GM03348 (cell line): ENCODE data around the gene RPL32.
"Not testable (repeated sequence)": the region's sequence is repeated elsewhere in the genome, so short reads cannot be mapped to it uniquely, and the experiment has no call there.

Experiments
- DNase-seq: peaks from one replicate; pipeline ENCODE4 v3.0.0; 2012; ENCODE audit warnings: low spot score

Gene RPL32

DNA sequence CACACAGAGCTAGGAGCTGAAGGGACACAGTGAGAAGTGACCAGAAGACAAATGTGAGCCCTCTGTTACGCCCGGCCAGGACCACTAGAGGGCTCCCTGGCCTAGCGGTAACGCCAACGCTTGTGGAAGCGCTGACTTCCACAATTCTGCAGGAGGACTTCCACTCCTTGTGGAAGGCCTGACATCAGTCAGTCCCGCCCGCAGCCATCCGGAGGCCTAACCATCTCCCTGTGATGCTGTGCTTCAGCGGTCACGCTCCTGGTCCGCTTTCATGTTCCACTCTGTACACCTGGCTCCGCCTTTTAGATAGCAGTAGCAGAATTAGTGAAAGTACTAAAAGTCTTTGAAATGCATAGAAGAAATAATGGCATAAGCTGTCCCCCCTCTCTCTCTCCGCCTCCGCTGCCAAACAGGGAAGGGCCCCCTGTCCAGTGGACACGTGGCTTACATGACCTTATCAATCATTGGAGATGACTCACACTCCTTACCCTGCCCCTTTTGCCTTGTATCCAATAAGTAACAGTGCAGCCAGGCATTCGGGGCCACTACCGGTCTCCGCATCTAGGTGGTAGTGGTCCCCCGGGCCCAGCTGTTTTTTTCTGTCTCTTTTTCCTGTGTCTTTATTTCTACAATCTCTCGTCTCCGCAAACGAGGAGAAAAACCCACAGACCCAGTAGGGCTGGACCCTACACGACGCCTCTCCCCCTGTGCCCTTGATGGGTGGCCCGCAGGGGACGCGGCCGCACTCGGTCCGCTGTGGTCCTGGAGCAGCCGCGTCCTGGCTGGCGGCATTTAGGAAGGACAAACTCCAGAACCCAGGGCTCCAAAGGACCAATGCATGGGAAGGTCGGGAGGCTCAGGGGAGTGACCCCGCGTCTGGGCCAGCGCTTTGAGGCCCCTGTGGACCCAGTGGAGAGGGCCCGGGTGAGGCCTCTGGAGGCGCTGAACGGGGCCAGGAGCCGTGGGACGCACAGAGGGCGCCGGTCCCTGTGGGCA is 27.0 kb upstream of the RPL32 start:
- peak; percentile 92 for DNase-seq

DNA sequence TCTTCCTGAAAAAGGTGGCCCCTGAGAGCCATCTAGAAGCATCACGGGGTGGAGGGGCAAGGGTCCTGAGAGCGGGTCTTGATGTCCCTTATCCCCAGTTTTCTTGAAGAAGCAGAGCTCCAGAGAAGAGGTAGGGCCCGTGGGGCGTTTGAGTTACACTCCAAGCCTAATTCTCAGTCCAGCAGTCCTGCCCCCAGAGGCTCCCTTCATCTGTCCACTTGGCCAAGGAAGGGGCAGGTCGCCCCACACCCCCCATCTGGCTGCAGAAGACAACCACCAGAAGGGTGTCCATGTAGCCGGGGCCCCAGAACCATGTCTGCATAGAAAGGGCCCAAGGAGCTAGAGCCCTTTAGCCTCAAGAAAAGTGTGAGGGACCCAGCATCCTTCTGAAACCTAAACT is 25.5 kb upstream of the RPL32 start:
- DNase-seq: no peak

DNA sequence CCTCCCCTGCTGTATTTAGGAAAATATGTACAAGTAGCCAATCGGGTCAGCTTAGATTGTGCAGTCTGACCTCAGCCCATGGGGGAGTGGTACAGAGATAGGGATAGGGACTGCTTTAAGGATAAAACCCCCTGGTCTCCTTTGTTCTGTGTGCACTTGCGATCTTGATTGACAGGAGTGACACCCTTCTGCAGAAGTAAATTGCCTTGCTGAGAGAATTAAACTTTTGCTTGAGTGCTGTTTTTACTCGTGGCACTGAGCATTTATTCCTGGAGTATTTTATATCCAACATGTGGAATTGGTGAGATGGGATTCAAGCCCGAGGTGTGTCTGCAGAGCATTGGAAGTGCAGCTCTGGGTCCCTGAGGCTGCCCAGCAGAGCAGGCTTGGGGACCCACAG is 23.9 kb upstream of the RPL32 start:
- no peak for DNase-seq

DNA sequence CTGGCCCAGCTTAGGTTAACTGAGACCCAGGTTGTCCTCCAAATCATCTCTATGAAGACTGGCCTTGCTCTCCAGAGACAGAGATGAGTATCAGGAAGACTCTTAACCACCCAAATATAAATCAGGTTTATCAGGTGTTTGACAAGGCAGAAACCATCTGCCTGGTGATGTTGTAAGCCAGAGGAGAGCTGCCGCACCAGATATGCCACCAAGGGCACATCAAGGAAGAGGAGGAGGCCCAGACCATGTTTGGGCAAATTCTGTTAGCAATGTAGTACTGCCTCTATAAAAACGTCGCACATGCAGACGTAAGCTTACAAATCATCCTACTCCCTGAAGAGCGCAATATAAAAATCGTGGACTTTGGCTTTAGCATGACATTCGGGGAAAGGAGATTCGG is 21.0 kb upstream of the RPL32 start:
- DNase-seq: no peak

DNA sequence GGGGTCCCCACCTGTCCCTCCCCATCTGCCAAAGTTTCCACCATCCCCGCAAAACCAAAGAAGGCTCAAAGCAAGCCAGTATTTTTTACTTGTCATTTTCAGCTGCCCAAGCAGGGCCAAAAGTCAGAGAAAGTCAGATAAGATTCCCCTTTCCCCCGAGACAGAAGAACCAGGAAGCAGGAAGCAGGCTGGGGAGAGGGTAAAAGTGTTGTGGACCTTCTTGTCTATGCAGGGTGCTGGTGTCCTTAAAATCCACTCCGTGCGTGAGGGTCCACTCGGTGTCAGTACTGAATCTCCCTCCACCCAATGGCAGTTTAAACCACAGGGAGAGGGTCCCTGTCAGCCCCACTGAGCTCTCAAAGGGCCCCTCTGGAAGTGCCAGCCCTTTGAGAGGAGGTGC is 20.2 kb upstream of the RPL32 start:
- no peak for DNase-seq

DNA sequence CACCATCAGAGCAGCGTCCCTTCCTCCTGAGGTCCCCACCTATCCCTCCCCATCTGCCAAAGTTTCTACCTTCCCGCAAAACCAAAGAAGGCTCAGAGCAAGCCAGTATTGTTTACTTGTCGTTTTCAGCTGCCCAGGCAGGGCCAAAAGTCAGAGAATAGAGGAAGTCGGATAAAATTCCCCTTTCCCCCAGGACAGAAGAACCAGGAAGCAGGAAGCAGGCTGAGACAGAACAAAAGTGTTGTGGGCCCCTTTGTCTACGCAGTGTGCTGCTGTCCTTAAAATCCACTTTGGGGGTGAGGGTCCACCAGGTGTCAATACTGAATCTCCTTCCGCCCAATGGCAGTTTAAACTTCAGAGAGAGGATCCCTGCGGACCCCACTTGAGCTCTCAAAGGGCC is 18.5 kb upstream of the RPL32 start:
- no peak for DNase-seq

DNA sequence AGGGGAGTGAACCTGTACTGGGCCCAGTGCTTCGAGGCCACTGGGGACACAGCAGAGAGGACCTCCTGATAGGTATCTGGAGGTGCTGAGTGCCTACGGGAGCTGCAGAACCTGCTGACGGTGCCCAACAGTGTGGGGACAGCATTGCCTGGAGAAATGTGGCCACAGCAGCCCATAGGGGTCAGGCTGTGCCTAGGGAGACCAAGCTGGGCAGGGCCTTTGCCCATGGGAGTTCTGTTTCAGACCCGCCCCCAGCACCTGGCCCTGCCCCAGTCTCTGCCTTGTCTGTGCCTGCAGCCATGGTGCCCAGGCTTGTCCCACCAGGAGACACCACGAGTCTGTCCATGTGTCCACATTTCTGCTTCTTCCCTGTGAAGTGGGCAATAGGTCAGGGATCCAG is 15.3 kb upstream of the RPL32 start:
- no peak for DNase-seq

DNA sequence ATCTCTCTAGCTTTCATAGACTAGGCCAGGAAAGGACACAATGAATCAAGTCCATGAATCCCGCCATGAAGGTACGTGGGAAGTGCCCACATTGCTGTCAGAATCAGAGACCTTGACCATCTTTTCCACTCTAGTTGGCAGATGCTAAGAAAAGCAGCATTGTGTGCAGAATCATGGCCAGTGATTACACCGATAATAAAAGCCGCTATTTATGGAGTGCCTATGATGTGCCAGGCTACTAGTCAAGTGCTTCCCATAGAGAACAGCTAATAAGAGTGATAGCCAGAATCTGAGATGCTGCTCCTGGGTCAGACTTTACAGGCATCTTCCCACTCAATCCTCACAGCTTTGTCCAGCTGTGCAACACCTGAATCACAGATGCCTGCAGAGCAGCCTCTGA is 13.2 kb upstream of the RPL32 start:
- DNase-seq: no peak

DNA sequence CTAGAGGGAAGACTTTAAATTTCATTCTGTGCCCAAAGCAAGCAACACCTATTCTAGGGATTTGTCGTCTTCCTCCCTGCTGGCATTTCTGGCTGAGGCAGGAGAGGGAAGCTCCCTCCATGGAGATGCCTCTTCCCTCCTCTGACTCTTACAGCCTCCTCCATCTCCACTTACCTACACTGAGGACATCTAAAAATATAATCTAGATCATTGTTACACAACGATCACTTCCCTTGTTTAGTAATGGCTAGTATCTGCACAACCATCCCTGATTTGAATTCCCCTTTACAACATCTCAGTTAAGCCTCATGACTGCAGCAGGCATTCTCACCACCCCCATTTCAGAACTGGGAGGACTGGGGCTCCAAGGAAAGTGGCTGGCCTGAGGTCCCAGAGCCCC is 12.5 kb upstream of the RPL32 start:
- DNase-seq: not testable (repeated sequence)

DNA sequence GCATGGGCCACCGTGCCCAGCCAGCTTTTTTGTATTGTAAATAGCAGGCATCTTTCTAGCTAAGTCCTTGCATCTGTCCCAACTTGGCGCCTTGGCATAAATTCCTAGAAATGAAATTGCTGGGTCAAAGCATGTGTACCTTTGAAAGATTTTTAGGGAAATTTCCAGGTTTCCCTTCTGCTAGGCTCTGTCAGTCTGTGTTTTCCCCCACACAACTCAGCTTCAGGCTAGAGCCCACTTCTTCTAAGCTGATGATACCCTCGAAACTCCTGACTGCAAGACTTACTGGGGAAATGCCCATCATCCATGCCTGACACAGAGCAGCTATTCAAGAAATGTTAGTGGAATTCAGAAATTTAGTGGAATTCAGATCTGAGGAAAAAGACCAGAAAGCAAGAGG is 10.8 kb upstream of the RPL32 start:
- DNase-seq: no peak

DNA sequence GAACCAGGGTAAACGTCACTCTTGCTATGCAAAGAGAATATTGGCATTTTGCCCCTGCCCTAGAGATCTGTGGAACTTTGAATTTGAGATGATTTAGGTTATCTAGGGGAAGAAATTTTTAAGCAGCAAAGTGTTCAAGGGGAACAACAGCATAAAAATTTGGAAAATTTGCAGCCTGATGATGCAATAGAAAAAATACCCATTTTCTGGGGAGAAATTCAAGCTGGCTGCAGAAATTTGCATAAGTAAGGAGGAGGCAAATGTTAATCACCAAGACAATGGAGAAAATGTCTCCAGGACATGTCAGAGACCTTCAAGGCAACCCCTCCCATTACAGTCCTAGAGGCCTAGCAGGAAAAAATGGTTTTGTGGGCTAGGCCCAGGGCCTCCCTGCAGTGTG is 4.4 kb upstream of the RPL32 start:
- no peak for DNase-seq

DNA sequence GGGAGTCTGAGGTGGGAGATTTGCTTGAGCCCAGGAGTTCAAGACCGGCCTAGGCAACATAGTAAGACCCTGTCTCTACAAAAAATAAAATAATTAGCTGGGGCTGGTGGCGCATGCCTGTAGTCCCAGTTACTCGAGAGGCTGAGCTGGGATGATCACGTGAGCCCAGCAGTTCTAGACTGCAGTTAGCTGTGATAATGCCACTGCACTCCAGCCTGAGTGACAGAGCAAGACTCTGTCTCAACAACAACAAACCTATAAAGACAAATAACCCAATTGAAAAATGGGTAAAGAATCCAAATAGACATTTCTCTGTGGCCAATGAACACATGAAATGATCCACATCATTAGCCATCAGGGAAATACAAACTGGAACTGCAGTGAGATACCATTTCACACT is 1.1 kb upstream of the RPL32 start:
- DNase-seq: no peak

DNA sequence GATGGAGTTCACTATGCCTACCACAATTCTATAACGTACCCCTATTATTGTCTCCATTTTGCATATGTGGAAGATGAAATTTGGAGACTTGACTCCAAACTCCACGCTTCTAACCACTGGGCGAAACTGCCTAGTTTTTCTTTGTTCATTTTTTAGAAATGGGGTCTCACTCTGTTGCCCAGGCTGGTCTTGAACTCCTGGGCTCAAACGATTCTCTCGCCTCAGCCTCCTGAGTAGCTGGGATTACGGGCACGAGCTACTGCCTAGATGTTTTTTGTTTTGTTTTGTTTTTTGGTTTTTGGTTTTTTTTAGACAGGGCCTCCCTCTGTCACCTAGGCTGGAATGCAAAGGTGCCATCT is 584 bp upstream of the RPL32 start:
- no peak for DNase-seq

DNA sequence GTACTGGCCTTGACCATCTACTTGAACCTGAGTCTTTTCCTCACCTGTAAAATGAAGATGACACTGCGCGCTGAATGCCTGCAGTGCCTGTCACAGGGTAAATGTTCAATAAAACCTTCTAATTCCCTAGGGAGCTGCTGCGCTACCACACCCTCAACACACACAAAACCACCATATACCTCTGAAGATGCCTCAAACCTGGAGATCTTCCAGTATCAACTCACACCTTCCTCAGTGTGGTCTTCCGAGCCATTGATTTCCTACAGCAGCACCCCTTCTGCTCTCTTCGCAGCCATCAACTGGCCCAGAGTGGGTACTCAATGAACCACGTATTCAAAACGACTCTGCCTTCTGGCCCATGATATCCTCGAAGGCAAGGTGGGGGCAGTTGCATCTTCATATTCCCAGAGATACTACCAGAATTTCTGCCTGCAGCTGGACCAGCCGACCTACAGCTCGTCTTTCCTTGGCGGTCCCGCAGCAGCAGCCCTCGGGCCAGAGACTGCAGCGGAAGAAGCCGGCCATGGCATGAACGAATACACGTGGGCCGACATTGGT is 695 bp downstream of the RPL32 start:
- DNase-seq: peak; percentile 45

DNA sequence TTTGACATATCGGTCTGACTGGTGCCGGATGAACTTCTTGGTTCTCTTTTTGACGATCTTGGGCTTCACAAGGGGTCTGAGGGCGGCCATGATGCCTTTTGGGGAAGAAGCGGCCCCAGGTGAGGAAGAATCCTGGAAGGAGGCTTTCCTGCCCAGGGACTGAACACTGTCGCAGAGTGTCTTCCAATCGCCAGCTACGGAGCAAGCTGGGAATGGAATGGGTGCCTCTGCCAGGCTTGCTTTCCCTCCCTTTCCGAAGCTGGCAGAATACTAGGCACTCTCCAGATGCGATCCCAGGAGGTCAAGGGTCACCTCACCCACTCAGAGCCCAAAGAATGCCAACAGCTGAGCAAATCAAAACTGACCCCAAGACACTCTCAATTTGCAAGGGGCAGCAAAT is 1.2 kb downstream of the RPL32 start:
- not testable (repeated sequence) for DNase-seq

DNA sequence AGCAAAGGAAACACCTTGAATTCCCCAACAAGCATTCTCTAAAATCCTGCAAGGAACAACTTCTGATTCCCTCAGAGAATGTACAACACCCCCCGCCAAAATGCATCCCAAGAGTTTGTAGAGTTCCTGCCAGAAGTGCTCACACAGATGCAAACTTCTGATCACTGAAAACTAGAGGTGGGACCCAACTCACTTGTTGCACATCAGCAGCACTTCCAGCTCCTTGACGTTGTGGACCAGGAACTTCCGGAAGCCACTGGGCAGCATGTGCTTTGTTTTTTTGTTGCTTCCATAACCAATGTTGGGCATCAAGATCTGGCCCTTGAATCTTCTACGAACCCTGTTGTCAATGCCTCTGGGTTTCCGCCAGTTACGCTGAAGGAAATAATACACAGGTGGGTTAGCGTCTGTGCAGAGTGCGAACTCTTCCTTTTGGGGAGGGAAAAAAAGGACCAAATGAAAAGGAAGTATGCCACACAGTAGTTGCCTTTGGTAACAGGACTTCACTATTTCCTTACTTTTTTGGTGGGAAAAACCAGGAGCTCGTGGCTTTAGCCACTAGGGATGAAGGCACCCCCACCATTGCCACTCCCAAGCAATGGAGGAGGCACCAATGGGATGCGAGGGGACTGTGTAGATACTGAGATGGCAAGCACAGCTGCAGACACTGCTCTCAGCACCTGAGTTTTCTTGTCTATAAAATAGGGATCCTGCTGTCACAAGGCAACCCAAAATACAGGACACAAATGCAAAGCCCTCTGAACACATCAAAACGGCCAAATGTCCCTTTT is 2.0 kb downstream of the RPL32 start:
- no peak for DNase-seq

DNA sequence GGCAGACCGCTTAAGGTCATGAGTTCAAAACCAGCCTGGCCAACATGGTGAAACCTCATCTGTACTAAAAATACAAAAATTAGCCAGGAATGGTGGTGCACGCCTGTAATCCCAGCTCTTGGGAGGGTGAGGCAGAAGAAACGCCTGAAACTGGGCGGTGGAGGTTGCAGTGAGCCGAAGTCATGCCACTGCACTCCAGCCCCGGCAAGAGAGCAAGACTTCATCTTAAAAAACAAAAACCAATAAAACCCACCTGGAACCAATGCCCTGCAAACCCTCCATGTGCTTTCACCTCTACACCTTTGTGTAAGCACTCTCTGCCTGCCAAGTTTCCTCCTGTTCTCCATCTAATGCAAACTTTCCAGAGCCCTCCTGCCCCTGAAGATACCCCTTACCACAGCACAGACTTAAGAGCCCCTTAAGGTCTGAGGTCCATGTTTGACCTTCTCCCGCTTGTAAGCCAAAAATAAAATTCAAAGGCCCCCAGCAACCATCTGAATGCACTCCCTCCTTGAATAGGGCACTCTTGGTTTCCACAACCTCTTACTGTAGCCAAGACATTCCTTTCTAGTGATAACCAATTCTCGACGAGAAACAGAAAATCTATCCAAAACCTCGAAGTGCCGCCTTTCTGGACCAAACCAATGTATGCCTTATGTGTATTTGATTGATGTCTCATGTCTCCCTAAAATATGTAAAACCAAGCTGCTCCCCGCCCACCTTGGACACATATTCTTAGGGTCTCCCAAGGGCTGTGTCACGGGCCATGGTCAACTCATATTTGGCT is 3.0 kb downstream of the RPL32 start:
- DNase-seq: no peak

DNA sequence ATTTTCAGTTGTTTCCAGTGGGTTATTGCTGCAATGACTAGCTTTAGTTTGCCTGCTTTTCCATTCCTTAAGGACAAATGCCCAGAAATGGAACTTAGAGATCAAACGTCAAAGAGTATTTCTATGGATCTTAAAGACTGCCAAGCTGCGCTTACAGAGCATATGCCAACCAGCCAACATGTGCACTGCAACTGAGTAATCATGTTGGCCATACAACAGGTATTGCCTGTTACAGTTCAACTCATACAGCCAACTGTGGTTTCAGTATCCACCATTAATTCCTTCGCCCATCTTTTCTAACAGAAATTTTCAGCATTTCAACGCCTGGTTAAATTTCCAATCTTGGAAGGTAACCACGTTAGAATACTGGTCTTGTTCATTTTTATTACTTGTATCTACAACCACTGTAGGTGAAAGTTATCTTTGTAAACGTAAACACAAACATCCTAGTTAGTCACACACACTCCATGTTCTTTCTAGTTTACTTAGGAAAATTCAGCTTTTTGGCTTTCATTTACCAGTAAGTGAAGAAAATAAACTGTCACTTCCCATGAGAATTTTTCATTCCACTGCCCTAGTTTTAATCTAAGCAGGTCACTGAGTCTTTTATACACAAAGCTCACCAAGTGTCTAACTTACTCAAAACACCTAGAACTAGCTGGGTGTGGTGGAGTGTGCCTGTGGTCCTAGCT is 3.9 kb downstream of the RPL32 start:
- DNase-seq: no peak

DNA sequence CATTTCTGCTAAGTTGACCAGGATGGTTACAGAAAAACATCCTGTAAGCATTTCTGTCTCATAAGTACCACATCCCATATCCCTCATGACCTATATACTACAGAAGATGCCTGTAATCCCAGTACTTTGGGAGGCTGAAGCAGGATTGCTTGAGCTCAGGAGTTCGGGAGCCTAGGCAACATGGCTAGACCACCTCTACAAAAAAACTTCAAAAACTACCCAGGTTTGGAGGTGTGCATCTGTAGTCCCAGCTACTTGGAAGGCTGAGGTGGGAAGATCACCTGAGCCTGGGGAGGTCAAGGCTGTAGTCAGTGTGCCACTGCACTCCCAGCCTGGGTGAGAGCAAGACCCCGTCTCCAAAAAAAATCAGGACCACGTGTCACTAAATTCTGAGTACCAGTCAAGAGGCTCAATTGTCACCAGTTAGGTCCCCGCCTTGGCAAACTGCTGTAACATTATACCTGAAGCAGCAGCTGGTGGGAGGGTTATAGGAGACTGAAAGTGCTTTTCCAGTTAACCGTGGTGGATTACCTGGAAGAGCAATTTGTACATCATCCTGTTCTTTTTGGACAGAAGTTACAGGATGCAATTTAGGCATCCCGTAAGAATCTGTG is 6.2 kb downstream of the RPL32 start:
- no peak for DNase-seq

DNA sequence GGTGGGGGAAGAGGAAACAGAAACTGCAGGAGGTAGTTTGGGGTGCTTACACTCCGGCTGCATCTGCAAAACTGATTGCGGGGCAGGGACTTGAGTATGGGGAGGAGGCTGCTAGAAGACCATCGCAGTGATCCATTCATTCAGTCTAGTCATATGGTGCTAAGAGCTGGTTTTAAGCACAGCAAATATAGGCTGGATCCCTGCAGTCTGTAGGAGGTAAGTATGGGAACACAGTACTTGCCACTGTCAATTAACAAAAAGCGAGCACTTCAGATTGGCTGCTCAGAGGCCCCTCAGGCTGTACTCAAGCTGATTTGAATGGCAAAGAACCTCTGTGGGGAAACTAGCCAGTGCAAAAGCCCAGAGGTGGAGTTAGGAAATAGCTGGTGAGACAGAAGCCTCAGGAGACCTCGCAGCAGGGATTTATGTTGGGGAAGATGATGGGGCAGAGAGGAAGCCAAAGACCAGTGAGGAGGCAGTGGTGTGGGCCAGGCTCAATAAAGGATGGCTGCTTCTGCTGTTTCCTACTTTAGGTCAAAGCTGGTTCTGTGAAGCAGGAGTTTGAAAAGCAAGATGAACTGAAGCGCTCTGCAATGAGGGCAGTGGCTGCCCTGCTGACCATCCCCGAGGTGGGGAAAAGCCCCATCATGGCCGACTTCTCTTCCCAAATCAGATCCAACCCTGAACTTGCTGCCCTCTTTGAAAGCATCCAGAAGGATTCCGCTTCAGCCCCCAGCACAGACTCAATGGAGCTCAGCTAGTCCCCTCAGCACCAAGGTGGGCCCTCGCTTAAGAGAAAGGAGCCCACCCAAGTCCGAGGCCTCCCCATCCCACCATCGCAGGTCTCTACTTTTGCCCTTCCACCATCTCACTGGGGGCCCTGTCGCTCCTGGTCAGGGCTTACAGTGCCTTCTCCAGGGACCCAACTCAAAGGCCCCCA is 7.9 kb downstream of the RPL32 start:
- no peak for DNase-seq
